Urothelium cell line (cell line): ENCODE data around the gene ANXA8.

Source experiments
- DNase-seq: peaks from one replicate; pipeline ENCODE4 v3.0.0; 2011; ENCODE audit warnings: low spot score, mixed read lengths
- FAIRE-seq: peaks from 2 replicates; lab custom pipeline; 2011; peaks lifted over from hg19 to GRCh38; lab: Jason Lieb, UNC

Gene ANXA8

DNA sequence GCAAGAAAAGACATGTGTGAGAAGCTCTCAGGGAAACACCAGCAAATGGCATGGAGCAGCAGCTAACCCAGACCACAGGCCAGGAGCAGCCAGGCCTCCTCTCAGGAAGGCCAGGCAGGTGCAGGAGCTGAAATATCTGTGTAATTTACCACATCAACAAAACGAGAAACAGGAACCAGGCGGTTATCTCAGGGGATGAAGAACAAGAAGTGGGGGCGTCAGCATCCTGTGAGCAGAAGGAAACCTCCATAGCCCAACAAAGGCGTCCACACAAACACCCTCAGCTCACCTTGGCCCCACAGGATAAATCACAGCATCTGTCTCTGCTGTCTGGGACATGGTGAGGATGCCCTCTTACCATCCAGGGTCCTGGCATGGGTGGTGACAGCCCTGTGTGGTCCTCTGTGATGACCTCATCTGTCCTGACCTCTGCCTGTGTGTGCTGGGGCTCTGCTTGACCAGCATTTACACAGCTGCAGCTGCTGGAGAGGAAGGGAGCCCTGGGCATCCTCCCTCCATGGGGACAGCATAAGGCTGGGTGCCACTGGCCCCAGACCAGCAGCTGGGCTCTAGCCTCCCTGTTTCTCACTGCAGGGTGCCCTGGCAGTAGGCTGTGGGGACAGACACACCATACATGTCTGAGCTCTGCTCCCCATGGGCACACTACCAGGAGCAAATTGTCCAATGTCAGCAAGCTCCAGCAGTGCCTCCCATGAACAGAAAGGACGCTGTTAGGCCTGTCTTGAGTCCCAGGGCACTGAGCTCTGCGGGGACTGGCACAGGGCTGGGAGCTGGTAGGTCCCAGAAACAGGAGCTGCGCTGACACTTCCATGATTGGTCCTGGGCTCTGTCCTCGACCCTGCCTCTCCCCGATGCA, 34.6 kb downstream of the ANXA8 start:
- peak; percentile 0 for DNase-seq
- FAIRE-seq, result no peak

- FAIRE-seq, result no peak
Observed at GRCh38 chr10:47447705-47448104, 36.2 kb downstream of the ANXA8 start.

GRCh38 chr10:47447209-47447608, 36.7 kb downstream of the ANXA8 start:
- no peak for FAIRE-seq

More at GRCh38 chr10:47447705-47448104, 36.2 kb downstream of the ANXA8 start:
- no peak for DNase-seq

GRCh38 chr10:47445720-47446119, 38.2 kb downstream of the ANXA8 start:
- DNase-seq (no peak), FAIRE-seq (no peak)

More at GRCh38 chr10:47447209-47447608, 36.7 kb downstream of the ANXA8 start:
- no peak for DNase-seq

DNA sequence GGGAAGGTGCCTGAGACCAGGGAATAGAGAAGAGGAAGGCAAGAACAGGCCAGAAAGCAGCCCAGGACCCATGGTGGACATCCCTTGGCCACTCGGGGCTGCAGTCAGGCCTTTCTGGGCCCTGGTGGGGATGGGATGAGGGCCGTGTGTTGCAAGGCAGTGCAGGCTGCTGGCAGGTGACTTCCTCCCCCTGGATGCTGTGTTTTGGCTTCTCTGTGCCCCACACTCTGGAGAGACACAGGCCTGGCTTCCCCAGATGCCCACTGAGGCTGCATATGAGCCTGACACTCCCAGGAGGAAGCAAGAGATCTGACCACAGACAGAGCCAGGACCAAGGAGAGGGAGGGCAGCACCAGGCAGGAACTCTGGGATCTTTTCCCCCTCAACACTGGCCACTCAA, 39.9 kb downstream of the ANXA8 start:
- DNase-seq (no peak), FAIRE-seq (no peak)

DNA sequence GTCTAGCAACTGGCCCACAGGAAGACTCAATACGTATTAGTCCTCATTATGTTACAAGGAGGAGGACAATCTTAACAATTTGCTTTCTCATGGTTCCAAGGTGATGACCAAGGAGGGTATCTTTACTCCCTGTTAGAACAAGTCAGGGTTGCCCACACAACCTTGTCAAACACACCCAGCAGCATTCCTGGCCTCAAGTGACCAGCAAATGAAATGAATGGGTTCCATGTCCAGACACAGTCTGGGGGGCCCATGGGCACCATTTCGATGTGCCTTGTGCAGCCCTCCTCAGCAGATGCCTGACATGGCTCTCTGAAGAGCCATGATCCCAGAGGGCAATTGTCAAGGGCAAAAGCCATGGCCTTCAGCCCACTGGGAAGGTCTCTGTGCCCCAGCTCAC, 40.8 kb downstream of the ANXA8 start:
- DNase-seq (no peak), FAIRE-seq (no peak)

DNA sequence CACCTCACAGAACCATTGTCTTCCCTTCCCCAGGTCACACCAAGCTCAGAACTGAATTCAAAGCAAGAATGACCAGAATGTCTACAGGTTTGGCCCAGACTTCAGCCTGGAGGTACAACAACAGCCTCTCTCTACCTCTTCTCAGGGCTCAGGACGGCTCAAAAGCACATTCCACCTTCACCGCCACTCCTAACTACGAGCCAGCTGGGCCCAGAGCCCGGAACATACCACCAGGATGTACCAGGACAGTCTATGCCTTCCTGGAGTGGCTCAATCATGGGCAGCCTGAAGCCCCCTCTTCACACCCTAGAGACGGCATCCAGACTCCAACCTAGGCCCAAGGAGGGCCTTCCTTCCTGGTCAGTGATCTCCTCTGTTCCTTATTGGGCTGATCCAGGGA, 41.6 kb downstream of the ANXA8 start:
- FAIRE-seq (no peak), DNase-seq (no peak)

- DNase-seq (no peak), FAIRE-seq (no peak)
Observed at GRCh38 chr10:47441938-47442337, 42.0 kb downstream of the ANXA8 start.

GRCh38 chr10:47440207-47440606, 43.7 kb downstream of the ANXA8 start:
- DNase-seq, result no peak
- no peak for FAIRE-seq

- FAIRE-seq, result no peak
Observed at GRCh38 chr10:47438857-47439474, 44.9 kb downstream of the ANXA8 start.

GRCh38 chr10:47435081-47435480, 48.8 kb downstream of the ANXA8 start:
- DNase-seq (no peak), FAIRE-seq (no peak)

More at GRCh38 chr10:47438857-47439474, 44.9 kb downstream of the ANXA8 start:
- DNase-seq, result peak; percentile 64

- FAIRE-seq (no peak), DNase-seq (no peak)
Observed at GRCh38 chr10:47425813-47426419, 58.0 kb downstream of the ANXA8 start.

GRCh38 chr10:47424231-47424630, 59.7 kb downstream of the ANXA8 start:
- FAIRE-seq, result no peak
- no peak for DNase-seq

DNA sequence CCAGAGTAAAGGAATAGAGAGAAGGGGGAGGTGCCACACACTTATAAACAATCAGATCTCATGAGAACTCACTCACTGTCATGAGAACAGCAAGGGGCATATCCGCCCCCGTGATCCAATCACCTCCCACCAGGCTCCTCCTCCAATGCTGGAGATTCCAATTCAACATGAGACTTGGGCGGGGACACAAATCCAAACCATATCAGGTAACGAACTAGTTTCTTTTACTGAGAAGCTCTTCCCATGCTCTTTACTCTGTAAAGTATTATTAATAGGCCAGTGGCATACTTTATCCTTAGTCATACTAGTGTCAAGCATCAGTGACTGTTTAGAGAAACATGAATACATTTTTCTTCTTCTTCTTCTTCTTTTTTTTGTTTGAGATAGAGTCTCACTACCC, 60.4 kb downstream of the ANXA8 start:
- no peak for DNase-seq
- no peak for FAIRE-seq

GRCh38 chr10:47421057-47421952, 62.6 kb downstream of the ANXA8 start:
- DNase-seq, result no peak
- no peak for FAIRE-seq

DNA sequence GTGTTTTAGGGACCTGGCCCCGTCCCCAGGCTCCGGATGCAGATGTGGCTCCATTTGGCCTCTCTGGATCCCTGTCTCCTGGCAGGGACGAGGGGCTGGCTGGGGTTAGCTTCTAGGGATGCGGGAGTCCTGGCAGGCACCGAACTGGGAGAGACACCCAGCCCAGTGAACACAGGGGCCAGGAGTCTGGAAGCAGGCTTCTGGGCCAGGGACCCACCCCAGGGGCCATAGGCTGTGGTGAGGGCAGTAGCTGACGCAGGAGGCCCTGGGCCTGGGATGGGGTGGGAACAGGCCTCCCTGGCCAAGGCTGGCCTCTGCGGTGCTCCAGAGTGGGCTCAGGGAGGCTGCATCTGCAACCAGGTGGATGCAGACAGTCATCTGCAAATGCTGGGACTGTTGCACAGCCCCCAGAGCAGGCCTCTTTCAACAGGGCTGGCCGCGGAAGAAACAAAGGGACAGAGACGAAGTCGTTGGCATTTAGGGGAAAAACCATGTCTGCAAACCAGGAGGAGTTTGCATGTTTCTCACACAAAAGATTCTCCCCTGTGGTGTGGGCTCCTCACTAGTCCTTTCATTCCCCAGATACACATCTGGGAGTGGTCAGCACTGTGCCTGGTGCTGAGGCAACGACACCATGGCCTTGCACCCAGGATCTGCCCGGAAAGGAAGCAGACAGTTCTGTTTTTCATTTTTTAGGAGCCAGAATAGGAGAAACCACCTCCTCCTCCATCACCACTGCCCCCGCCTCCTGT, 63.4 kb downstream of the ANXA8 start:
- no peak for FAIRE-seq
- DNase-seq, result no peak

- no peak for DNase-seq
- FAIRE-seq, result no peak
Observed at GRCh38 chr10:47419421-47419820, 64.5 kb downstream of the ANXA8 start.

DNA sequence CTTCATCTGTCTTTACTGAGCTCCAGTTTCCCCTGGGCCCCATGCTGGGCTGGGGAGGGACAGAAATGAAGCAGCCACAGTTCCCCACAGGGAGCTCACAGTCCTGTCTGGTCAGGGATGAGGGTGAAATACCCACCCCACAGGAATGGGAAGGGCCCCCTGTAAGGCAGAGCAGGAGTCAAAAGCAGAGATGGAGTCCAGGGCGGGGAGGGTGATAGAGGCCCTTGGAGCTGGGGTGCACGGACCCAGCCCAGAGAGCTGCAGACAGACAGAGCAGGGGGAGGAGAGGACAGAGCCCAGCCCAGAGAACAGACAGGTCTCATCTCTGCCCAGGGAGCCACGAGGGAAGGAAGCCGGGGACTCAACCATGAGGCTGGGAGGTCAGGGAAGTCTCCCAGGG, 64.9 kb downstream of the ANXA8 start:
- DNase-seq (no peak), FAIRE-seq (no peak)

- FAIRE-seq (no peak), DNase-seq (no peak)
Observed at GRCh38 chr10:47418321-47418720, 65.6 kb downstream of the ANXA8 start.
